Spleen (tissue), 7 donors: ENCODE results near the gene WWTR1.

Experiments used
- CTCF ChIP-seq, 11 experiments: fragments of 200-600 bp in 7 of 11; fragments of 450-650 bp in 4 of 11; sonication (generic) in 4 of 11; IDR thresholded peaks in 8 of 11; conservative IDR thresholded peaks in 3 of 11; 1 replicate in 7 of 11; 2 replicates in 4 of 11; pipeline versions ENCODE4 v1.4.0 to v1.8.0; 2016 to 2021; ENCODE audit warnings: antibody characterized with exemption in 11 of 11, inconsistent platforms in 4 of 11, mild to moderate bottlenecking in 1 of 11
- POLR2A ChIP-seq, 3 donors: fragments of 450-650 bp; IDR thresholded peaks; one replicate each; pipeline ENCODE4 v1.5.1; 2017; ENCODE audit warnings: antibody characterized with exemption in 3 of 3, mild to moderate bottlenecking in 1 of 3
- POLR2AphosphoS5 ChIP-seq, 3 donors: sonication (generic); formaldehyde crosslinking; IDR thresholded peaks; one replicate each; pipeline ENCODE4 v1.5.1; 2017; ENCODE audit warnings: antibody characterized with exemption in 3 of 3
- donor health status: DM: no; HTN: no; CAD: no; lungs with moderate emphysema.
- donor health status: DM: no; HTN: no; CAD: no.
- donor health status: DM: no; HTN: no; CAD: no.

- no peak for TF ChIP-seq CTCF (IDR thresholded peaks at IDR 0.05 in 8 of 11, conservative IDR thresholded peaks at IDR 0.05 in 3 of 11)
- no peak for TF ChIP-seq POLR2A (IDR thresholded peaks at IDR 0.05)
- no peak for TF ChIP-seq POLR2AphosphoS5 (IDR thresholded peaks at IDR 0.05)
These were observed 38.7 kb downstream of the WWTR1 start for GRCh38 chr3:149619136-149619535.
